A172 (cell line): ENCODE results near the gene RBPMS2. TPM values are rescaled to one million over a fixed set of nuclear protein-coding genes. Genes with fewer than 3 reads are reported as not detected.

ENCODE experiments used
- DNase-seq: peaks from one replicate; pipeline ENCODE4 v3.0.0-alpha.2; 2015; ENCODE audit warnings: low spot score
- total RNA-seq: library from RNA; depleted of rRNA; stranded (reverse); fragments of >200 nt; shearing (Covaris generic); gene quantifications from 2 replicates; pipeline ENCODE4 v1.2.3, GENCODE V29; 2014; rRNA removed

Gene RBPMS2
- total RNA-seq, 1 experiment from 2014 or later = 0.50 TPM

DNA sequence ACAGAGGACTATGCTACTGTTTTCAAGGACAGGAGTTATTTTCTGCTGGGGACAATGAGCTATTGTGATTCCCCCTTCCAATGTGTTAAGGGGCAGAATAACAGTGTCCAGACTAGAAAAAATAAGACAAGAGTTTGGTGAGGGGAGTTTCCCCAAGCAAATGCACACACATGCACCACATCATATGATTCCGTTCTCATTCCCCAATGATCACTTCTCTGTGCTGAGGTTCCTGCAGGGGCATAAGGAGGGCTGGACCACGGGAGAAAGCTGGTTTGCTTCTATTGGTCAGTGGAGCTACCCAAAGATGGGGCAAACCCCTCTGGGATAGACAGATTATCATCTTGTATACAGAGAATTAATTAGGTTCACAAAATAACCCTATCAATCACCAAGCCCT, 80.6 kb downstream of the RBPMS2 start:
- DNase-seq = no peak

GRCh38 chr15:64693134-64693533, 82.3 kb downstream of the RBPMS2 start:
- DNase-seq = peak; percentile 46

DNA sequence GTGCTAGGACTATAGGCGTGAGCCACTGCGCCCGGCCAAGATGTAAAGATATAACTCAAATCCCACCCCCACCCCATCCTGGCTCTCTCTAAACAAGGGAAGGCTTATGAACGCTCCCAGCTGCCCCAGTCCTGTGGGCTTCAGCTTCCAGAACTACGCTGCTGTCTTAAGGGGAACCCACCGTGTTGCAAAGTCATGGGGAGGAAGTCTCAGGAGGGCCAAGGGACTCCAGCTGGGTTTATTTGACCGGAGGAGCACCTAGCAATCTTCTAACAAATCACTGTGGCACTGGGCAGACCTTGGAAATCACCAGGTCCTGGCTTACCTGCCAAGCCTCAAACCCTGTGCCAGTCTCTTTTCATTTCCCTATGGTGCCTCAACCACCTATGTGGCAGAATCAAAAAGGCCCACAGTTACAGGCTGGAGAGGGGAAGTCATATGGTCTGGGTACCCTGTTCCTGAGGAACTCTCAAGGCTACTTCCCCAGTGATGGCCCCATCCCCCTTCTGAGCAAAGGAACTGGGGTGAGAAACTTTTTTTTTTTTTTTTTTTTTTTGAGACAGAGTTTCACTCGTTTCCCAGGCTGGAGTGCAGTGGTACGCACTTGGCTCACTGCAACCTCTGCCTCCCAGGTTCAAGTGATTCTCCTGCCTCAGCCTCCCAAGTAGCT, 83.4 kb downstream of the RBPMS2 start:
- no peak for DNase-seq

DNA sequence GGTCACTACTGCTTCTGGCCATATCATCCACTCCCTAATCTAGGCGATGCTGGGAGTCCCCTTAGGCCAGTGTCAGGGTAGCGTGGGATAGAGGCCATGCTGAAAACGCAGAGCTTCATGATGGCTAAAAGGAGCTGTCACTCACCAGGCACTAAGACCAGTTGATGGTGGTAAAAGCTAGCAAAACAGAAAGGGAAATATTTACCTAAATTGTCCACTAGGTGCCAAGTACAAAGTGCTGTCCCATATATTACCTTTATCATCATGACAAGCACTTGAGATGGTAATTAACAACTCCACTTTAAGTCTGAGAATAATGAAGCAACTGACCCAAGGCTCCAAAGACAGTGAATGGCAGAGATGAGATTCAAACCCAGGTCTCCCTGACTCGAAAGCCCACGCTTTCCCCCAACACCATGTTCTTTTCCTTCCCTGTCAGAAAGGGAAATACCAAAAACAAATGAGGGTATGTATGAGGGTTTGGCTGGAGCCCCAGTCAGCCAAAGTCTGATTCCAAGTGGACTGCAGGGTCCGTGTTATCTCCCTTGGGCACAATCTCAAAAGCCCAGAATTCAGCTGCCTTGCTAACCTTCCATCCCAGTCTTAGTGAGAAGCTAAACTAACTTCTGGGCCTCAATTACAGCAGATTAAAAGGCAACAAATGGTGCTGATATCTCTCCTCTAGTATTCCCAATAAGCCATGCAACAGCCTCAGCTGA, 84.7 kb downstream of the RBPMS2 start:
- no peak for DNase-seq

DNA sequence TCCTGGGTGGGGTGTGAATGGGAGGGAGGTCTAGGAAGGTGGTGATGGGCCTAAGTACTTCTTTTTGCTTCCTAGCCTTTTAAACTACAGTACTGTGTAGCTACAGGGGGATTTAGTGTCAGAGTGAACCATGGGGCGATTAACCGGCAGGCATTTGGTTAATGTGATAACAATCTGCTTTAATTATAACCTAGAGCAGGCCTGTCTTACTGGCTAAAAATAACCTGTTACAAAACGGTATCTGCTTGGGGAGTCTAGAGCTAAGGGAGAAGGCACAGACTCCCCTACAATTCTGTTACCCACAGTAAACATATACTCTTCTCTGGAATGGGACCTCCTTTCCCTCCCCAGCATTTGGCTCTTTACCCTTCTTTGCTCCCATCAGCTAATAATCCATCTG, 85.4 kb downstream of the RBPMS2 start:
- DNase-seq = no peak

Other genes with a start within 250 kb of the RBPMS2 start
- gene PIF1, start 50.1 kb upstream of the RBPMS2 start, total RNA-seq = 11.0 and 15.1 TPM in 2 replicates
- 15.2 and 24.3 TPM in 2 replicates for gene PLEKHO2, start 66.3 kb upstream of the RBPMS2 start, total RNA-seq
- gene ANKDD1A, start 136.3 kb upstream of the RBPMS2 start, total RNA-seq = 5.9 and 15.7 TPM in 2 replicates
- 102 and 113 TPM in 2 replicates for gene SPG21, start 214.3 kb upstream of the RBPMS2 start, total RNA-seq